H9 (cell line): Measurements from ENCODE around the gene RYR1. TPM values are rescaled to one million over a fixed set of nuclear protein-coding genes. Genes with fewer than 3 reads are reported as not detected.

ENCODE experiments used
- DNase-seq: peaks from one replicate; pipeline ENCODE4 v3.0.0-alpha.2; 2017
- H2AFZ ChIP-seq: one replicate; pipeline ENCODE4 v1.6.1; 2013; ENCODE audit warnings: mild to moderate bottlenecking, low read length, control low read depth, moderate library complexity
- H2AK5ac ChIP-seq: 2 replicates; pipeline ENCODE4 v1.6.1; 2013; ENCODE audit warnings: low read length, control low read depth, mixed read lengths; ENCODE audit not compliant: insufficient read length
- H2BK120ac ChIP-seq: one replicate; pipeline ENCODE4 v1.6.1; 2013; ENCODE audit warnings: low read depth, mild to moderate bottlenecking, low read length, control low read depth, inconsistent platforms; ENCODE audit not compliant: poor library complexity, severe bottlenecking
- H2BK12ac ChIP-seq: 2 replicates; pipeline ENCODE4 v1.6.1; 2013; ENCODE audit warnings: low read length, control low read depth, mixed read lengths, low read depth; ENCODE audit not compliant: insufficient read length
- H2BK15ac ChIP-seq: 2 replicates; pipeline ENCODE4 v1.6.1; 2013; ENCODE audit warnings: low read depth, low read length, control low read depth
- H2BK20ac ChIP-seq: one replicate; pipeline ENCODE4 v1.6.1; 2013; ENCODE audit warnings: low read depth, mild to moderate bottlenecking, low read length, control low read depth, inconsistent platforms; ENCODE audit not compliant: poor library complexity, severe bottlenecking
- H2BK5ac ChIP-seq: 2 replicates; pipeline ENCODE4 v1.6.1; 2013; ENCODE audit warnings: low read length, control low read depth, mixed read lengths; ENCODE audit not compliant: insufficient read length
- H3K14ac ChIP-seq: 2 replicates; pipeline ENCODE4 v1.6.1; 2013; ENCODE audit warnings: low read length, control low read depth; ENCODE audit not compliant: insufficient read depth
- H3K18ac ChIP-seq: 2 replicates; pipeline ENCODE4 v1.6.1; 2013; ENCODE audit warnings: low read depth, mild to moderate bottlenecking, mixed read lengths, low read length, control low read depth; ENCODE audit not compliant: insufficient read length
- H3K23ac ChIP-seq: 2 replicates; pipeline ENCODE4 v1.6.1; 2013; ENCODE audit warnings: low read length, control low read depth, mixed read lengths, low read depth; ENCODE audit not compliant: insufficient read length
- H3K23me2 ChIP-seq: 2 replicates; pipeline ENCODE4 v1.6.1; 2013; ENCODE audit warnings: low read depth, mild to moderate bottlenecking, mixed read lengths, low read length, control low read depth; ENCODE audit not compliant: insufficient read length, poor library complexity, severe bottlenecking
- H3K27ac ChIP-seq: 2 replicates; pipeline ENCODE4 v1.5.1; 2013; ENCODE audit warnings: low read length, control low read depth, mixed read lengths, low read depth; ENCODE audit not compliant: insufficient read length
- H3K27me3 ChIP-seq: 2 replicates; pipeline ENCODE4 v1.6.1; 2013; ENCODE audit warnings: low read length, control low read depth, inconsistent platforms; ENCODE audit not compliant: insufficient read depth
- H3K4ac ChIP-seq: 2 replicates; pipeline ENCODE4 v1.6.1; 2013; ENCODE audit warnings: low read depth, mild to moderate bottlenecking, control low read depth, inconsistent platforms, low read length, moderate library complexity
- H3K4me1 ChIP-seq: 2 replicates; pipeline ENCODE4 v1.6.1; 2013; ENCODE audit warnings: low read length, control low read depth, inconsistent platforms; ENCODE audit not compliant: insufficient read depth
- H3K4me2 ChIP-seq: 2 replicates; pipeline ENCODE4 v1.6.1; 2013; ENCODE audit warnings: low read length, control low read depth, mixed read lengths; ENCODE audit not compliant: insufficient read length, insufficient read depth
- H3K56ac ChIP-seq: 2 replicates; pipeline ENCODE4 v1.6.1; 2013; ENCODE audit warnings: low read depth, mild to moderate bottlenecking, mixed read lengths, low read length, control low read depth; ENCODE audit not compliant: insufficient read length
- H3K79me1 ChIP-seq: 2 replicates; pipeline ENCODE4 v1.6.1; 2013; ENCODE audit warnings: low read depth, mild to moderate bottlenecking, moderate library complexity, low read length, control low read depth, inconsistent platforms; ENCODE audit not compliant: insufficient read depth, poor library complexity, severe bottlenecking
- H3K79me2 ChIP-seq: 2 replicates; pipeline ENCODE4 v1.6.1; 2013; ENCODE audit warnings: low read length, control low read depth, inconsistent platforms; ENCODE audit not compliant: insufficient read depth
- H3K9ac ChIP-seq: 2 replicates; pipeline ENCODE4 v1.6.1; 2013; ENCODE audit warnings: low read length, control low read depth, mixed read lengths; ENCODE audit not compliant: insufficient read length; ENCODE audit errors: extremely low read depth
- H3K9me3 ChIP-seq: one replicate; pipeline ENCODE4 v1.6.1; 2013; ENCODE audit warnings: low read depth, low read length, inconsistent platforms; ENCODE audit not compliant: control insufficient read depth
- H3T11ph ChIP-seq: one replicate; pipeline ENCODE4 v1.6.1; 2013; ENCODE audit warnings: mild to moderate bottlenecking, low read length, control low read depth, inconsistent platforms
- H4K20me1 ChIP-seq: one replicate; pipeline ENCODE4 v1.6.1; 2013; ENCODE audit not compliant: control insufficient read depth, insufficient read length, insufficient read depth
- H4K5ac ChIP-seq: 2 replicates; pipeline ENCODE4 v1.6.1; 2013; ENCODE audit warnings: low read depth, mild to moderate bottlenecking, mixed read lengths, low read length, control low read depth; ENCODE audit not compliant: insufficient read length
- H4K8ac ChIP-seq: replicated peaks from 2 replicates; pipeline ENCODE4 v1.6.1; 2013; ENCODE audit warnings: low read length, control low read depth, mixed read lengths, low read depth; ENCODE audit not compliant: insufficient read length
- H4K91ac ChIP-seq: 2 replicates; pipeline ENCODE4 v1.6.1; 2013; ENCODE audit warnings: low read depth, mild to moderate bottlenecking, moderate library complexity, mixed read lengths, low read length, control low read depth; ENCODE audit not compliant: insufficient read length
- H3K27ac Mint-ChIP-seq, 3 experiments: 2 replicates in 2 of 3; 3 replicates in 1 of 3; pipeline ENCODE4 v1.8.0; 2020 to 2021; ENCODE audit warnings: mixed read lengths in 3 of 3, mild to moderate bottlenecking in 1 of 3, moderate library complexity in 1 of 3
- H3K27me3 Mint-ChIP-seq: 2 replicates; pipeline ENCODE4 v1.8.0; 2021; ENCODE audit warnings: low read depth, mild to moderate bottlenecking, moderate library complexity, mixed read lengths
- H3K36me3 Mint-ChIP-seq, 3 experiments: 2 replicates in 2 of 3; 3 replicates in 1 of 3; pipeline ENCODE4 v1.8.0; 2020 to 2021; ENCODE audit warnings: low read depth in 3 of 3, mixed read lengths in 3 of 3; ENCODE audit not compliant: insufficient read depth in 1 of 3
- H3K4me1 Mint-ChIP-seq, 2 experiments: 2 replicates each; pipeline ENCODE4 v1.8.0; 2020; ENCODE audit warnings: mixed read lengths in 2 of 2
- H3K4me3 Mint-ChIP-seq, 2 experiments: 2 replicates in 1 of 2; 3 replicates in 1 of 2; pipeline ENCODE4 v1.8.0; 2020 to 2021; ENCODE audit warnings: mild to moderate bottlenecking in 2 of 2, mixed read lengths in 2 of 2, moderate library complexity in 1 of 2
- H3K9me3 Mint-ChIP-seq, 2 experiments: 2 replicates in 1 of 2; 3 replicates in 1 of 2; pipeline ENCODE4 v1.8.0; 2020; ENCODE audit warnings: mild to moderate bottlenecking in 2 of 2, mixed read lengths in 2 of 2, moderate library complexity in 1 of 2
- CTCF ChIP-seq: fragments of 200-600 bp; sonication (generic); conservative IDR thresholded peaks from 3 replicates; pipeline ENCODE4 v1.8.0; 2021; ENCODE audit warnings: antibody characterized with exemption, mild to moderate bottlenecking
- WGBS: extraction: QIAGEN DNeasy Blood & Tissue Kit; methylation state at CpG from one replicate; pipeline ENCODE4 v1.1.7; 2013; ENCODE audit warnings: missing lambda C conversion rate, low lambda C conversion rate, mixed read lengths; ENCODE audit not compliant: insufficient read length; ENCODE audit errors: extremely low coverage; 5-methylcytosine and 5-hydroxymethylcytosine counted together
- total RNA-seq: library from RNA; stranded (reverse); gene quantifications from 2 replicates; pipeline ENCODE4 v1.2.1, GENCODE V29; 2021

RYR1 gene
- total RNA-seq, 1 experiment from 2014 or later, result 8.9 TPM

- Histone ChIP-seq H3K9ac (no peak overlapping the region), H4K8ac (no peak overlapping the region), H3K4me1 (no peaks in the 10 kb centered on the region), H3K79me2 (no peaks in the 10 kb centered on the region), H3K56ac (no peak overlapping the region), H2BK20ac (no peak overlapping the region), H3K4me2 (no peak overlapping the region), H3K4ac (no peak overlapping the region), H3K9me3 (no peaks in the 10 kb centered on the region), H2BK15ac (no peak overlapping the region), H3K23me2 (no peaks in the 10 kb centered on the region), H3K27ac (no peak overlapping the region), H2AK5ac (no peak overlapping the region), H2BK12ac (no peak overlapping the region), H4K91ac (no peak overlapping the region), H4K20me1 (no peaks in the 10 kb centered on the region), H2AFZ (no peak overlapping the region), H4K5ac (no peak overlapping the region), H3K14ac (no peak overlapping the region), H2BK5ac (no peak overlapping the region), H3K27me3 (no peaks in the 10 kb centered on the region), H3K18ac (no peak overlapping the region), H3K79me1 (no peaks in the 10 kb centered on the region), H2BK120ac (no peak overlapping the region), H3T11ph (no peak overlapping the region), H3K23ac (no peak overlapping the region)
- Mint-ChIP-seq H3K27ac (0 out of 7 replicates have a peak overlapping the region, but pooled peaks of 2 of the 3 experiments have one; percentile 29 to 35), H3K4me1 (peaks cover 5 to 16% of the 10 kb centered on the region in 2 experiments; a peak in 3 of 4 replicates), H3K36me3 (peaks cover 29 to 36% (median 31%) of the 10 kb centered on the region in 3 experiments), H3K4me3 (no peak overlapping the region), H3K27me3 (no peaks in the 10 kb centered on the region), H3K9me3 (no peaks in the 10 kb centered on the region)
- TF ChIP-seq CTCF, result no peak
- WGBS, result no CpG with 5 or more reads among the region's 15 CpGs
- no peak for DNase-seq
Observed at GRCh38 chr19:38443458-38443999, 10.0 kb downstream of the RYR1 start.
